ENCODE measurements around the gene CAPNS1.

The CAPNS1 gene

GRCh38 chr19:36139473-36140303, at the start of gene CAPNS1:
TSS of gene CAPNS1 (plus strand) at chr19:36140066. CDS start at chr19:36141012, 946 bp downstream.
- DNase-seq (ENCODE audit: low read depth), result peak; percentile 86

GRCh38 chr19:36090910-36091695, 48.8 kb upstream of the CAPNS1 start:
- no peak for DNase-seq (ENCODE audit: low read depth)

- no peak for DNase-seq (ENCODE audit: low read depth)
Measured at GRCh38 chr19:36092566-36092965, 47.3 kb upstream of the CAPNS1 start.

- no peak for DNase-seq (ENCODE audit: low read depth)
Measured at GRCh38 chr19:36093146-36093662, 46.7 kb upstream of the CAPNS1 start.

GRCh38 chr19:36093687-36094086, 46.2 kb upstream of the CAPNS1 start:
- DNase-seq (ENCODE audit: low read depth), result no peak

- DNase-seq (ENCODE audit: low read depth), result no peak
Measured at GRCh38 chr19:36097036-36097435, 42.8 kb upstream of the CAPNS1 start.

GRCh38 chr19:36099166-36099785, 40.6 kb upstream of the CAPNS1 start:
- DNase-seq (ENCODE audit: low read depth), result no peak

GRCh38 chr19:36100476-36100875, 39.4 kb upstream of the CAPNS1 start:
- DNase-seq (ENCODE audit: low read depth), result no peak

- DNase-seq (ENCODE audit: low read depth), result no peak
Measured at GRCh38 chr19:36101550-36102327, 38.1 kb upstream of the CAPNS1 start.

- DNase-seq (ENCODE audit: low read depth), result no peak
Measured at GRCh38 chr19:36103040-36103626, 36.7 kb upstream of the CAPNS1 start.

GRCh38 chr19:36103842-36104552, 35.9 kb upstream of the CAPNS1 start:
- no peak for DNase-seq (ENCODE audit: low read depth)

- no peak for DNase-seq (ENCODE audit: low read depth)
Measured at GRCh38 chr19:36106441-36106840, 33.4 kb upstream of the CAPNS1 start.

GRCh38 chr19:36106991-36107390, 32.9 kb upstream of the CAPNS1 start:
- no peak for DNase-seq (ENCODE audit: low read depth)

GRCh38 chr19:36108684-36109083, 31.2 kb upstream of the CAPNS1 start:
- no peak for DNase-seq (ENCODE audit: low read depth)

GRCh38 chr19:36110487-36111199, 29.2 kb upstream of the CAPNS1 start, which contains the start of gene OVOL3:
TSS of gene OVOL3 (plus strand) at chr19:36111143. CDS start at chr19:36111203, 60 bp downstream.
- DNase-seq (ENCODE audit: low read depth), result no peak

- DNase-seq (ENCODE audit: low read depth), result no peak
Measured at GRCh38 chr19:36111200-36111539, 28.7 kb upstream of the CAPNS1 start.

- no peak for DNase-seq (ENCODE audit: low read depth)
Measured at GRCh38 chr19:36112678-36113077, 27.2 kb upstream of the CAPNS1 start.

GRCh38 chr19:36113425-36113824, 26.4 kb upstream of the CAPNS1 start:
- no peak for DNase-seq (ENCODE audit: low read depth)

- no peak for DNase-seq (ENCODE audit: low read depth)
Measured at GRCh38 chr19:36113894-36114720, 25.8 kb upstream of the CAPNS1 start.
